OCI-LY3 (cell line): ENCODE results near the gene IBA57.

Experiments used
- CTCF ChIP-seq: fragments of 200-600, 300-600 bp; sonication (generic); IDR thresholded peaks from 2 replicates; pipeline ENCODE4 v1.5.1; 2014; ENCODE audit warnings: antibody characterized with exemption, low read length, low read depth
- EZH2phosphoT487 ChIP-seq: fragments of 200-600 bp; shearing (Covaris generic); IDR thresholded peaks from 2 replicates; pipeline ENCODE4 v1.6.1; 2018; ENCODE audit warnings: antibody characterized with exemption, mixed run types, low read depth

GRCh38 chr1:228197555-228198147, 32.0 kb downstream of the IBA57 start:
- no peak for TF ChIP-seq CTCF
- TF ChIP-seq EZH2phosphoT487: no peak
